ENCODE measurements around the gene CTNNA3.

The CTNNA3 gene

GRCh38 chr10:66025186-66025585 is 1670.8 kb downstream of the CTNNA3 start:
- H4K20me1 ChIP-seq (ENCODE audit: insufficient read depth, low read length, poor library complexity, severe bottlenecking): no peaks in the 10 kb centered on the region
- H3K9me2 ChIP-seq (replicated peaks; ENCODE audit: low read depth, low read length): no peaks in the 10 kb centered on the region
- H3K4me1 ChIP-seq (ENCODE audit: insufficient read depth, low read length, poor library complexity, severe bottlenecking): no peaks in the 10 kb centered on the region
- H3K36me3 ChIP-seq (ENCODE audit: insufficient read depth, low read length): no peaks in the 10 kb centered on the region
- H3K9ac ChIP-seq (ENCODE audit: low read depth, low read length, poor library complexity, severe bottlenecking): no peak overlapping the region
- TF ChIP-seq, protein P1, sequence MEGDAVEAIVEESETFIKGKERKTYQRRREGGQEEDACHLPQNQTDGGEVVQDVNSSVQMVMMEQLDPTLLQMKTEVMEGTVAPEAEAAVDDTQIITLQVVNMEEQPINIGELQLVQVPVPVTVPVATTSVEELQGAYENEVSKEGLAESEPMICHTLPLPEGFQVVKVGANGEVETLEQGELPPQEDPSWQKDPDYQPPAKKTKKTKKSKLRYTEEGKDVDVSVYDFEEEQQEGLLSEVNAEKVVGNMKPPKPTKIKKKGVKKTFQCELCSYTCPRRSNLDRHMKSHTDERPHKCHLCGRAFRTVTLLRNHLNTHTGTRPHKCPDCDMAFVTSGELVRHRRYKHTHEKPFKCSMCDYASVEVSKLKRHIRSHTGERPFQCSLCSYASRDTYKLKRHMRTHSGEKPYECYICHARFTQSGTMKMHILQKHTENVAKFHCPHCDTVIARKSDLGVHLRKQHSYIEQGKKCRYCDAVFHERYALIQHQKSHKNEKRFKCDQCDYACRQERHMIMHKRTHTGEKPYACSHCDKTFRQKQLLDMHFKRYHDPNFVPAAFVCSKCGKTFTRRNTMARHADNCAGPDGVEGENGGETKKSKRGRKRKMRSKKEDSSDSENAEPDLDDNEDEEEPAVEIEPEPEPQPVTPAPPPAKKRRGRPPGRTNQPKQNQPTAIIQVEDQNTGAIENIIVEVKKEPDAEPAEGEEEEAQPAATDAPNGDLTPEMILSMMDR (conservative IDR thresholded peaks at IDR 0.05; ENCODE audit: low read length): no peak
- TF ChIP-seq EZH2phosphoT487 (IDR thresholded peaks at IDR 0.05; ENCODE audit: borderline replicate concordance): no peak
- H3K4me2 ChIP-seq (ENCODE audit: low read depth, low read length, poor library complexity, severe bottlenecking): no peak overlapping the region
- no peaks in the 10 kb centered on the region for H3F3A ChIP-seq (ENCODE audit: low read depth)
- no peak overlapping the region for H2AFZ ChIP-seq (ENCODE audit: low read length)
- no peaks in the 10 kb centered on the region for H3K9me3 ChIP-seq (ENCODE audit: insufficient read depth, low read depth, low read length)
- no peaks in the 10 kb centered on the region for H3K79me2 ChIP-seq (ENCODE audit: insufficient read depth, low read length)
- no peak overlapping the region for H3K4me3 ChIP-seq (ENCODE audit: low read length, poor library complexity, severe bottlenecking)
- H3K27me3 ChIP-seq (ENCODE audit: insufficient read depth, low read length, poor library complexity, severe bottlenecking): no peaks in the 10 kb centered on the region

DNA sequence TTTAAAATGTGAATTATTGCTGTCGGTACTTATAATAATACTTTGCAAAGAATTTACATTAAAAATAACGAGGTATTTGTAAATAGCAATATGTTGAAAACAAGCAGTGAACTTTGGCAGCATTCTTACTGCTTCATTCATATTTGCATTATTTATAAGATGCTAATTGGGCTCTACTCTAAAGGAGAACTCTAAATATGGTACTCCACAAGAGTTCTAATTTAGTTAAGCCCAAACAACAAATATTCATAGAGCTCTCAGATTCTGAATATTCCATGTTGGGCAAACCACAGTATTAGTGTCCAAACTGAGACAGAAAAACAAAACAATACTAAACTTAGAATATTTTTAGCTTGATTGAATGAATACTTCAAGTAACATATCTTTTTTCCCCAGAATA is 1674.6 kb downstream of the CTNNA3 start:
- Histone ChIP-seq H3K9me3 (ENCODE audit: insufficient read depth, low read depth, low read length) (no peaks in the 10 kb centered on the region), H3F3A (ENCODE audit: low read depth) (no peaks in the 10 kb centered on the region), H3K79me2 (ENCODE audit: insufficient read depth, low read length) (no peaks in the 10 kb centered on the region)

GRCh38 chr10:66008221-66008620 is 1687.8 kb downstream of the CTNNA3 start:
- H3F3A ChIP-seq (ENCODE audit: low read depth): no peaks in the 10 kb centered on the region
- H3K4me2 ChIP-seq (ENCODE audit: low read depth, low read length, poor library complexity, severe bottlenecking): no peak overlapping the region
- no peak overlapping the region for H3K4me3 ChIP-seq (ENCODE audit: low read length, poor library complexity, severe bottlenecking)
- no peaks in the 10 kb centered on the region for H3K36me3 ChIP-seq (ENCODE audit: insufficient read depth, low read length)
- no peaks in the 10 kb centered on the region for H3K9me3 ChIP-seq (ENCODE audit: insufficient read depth, low read depth, low read length)
- H3K27me3 ChIP-seq (ENCODE audit: insufficient read depth, low read length, poor library complexity, severe bottlenecking): no peaks in the 10 kb centered on the region
- H3K9ac ChIP-seq (ENCODE audit: low read depth, low read length, poor library complexity, severe bottlenecking): no peak overlapping the region
- H3K4me1 ChIP-seq (ENCODE audit: insufficient read depth, low read length, poor library complexity, severe bottlenecking): no peaks in the 10 kb centered on the region
- no peaks in the 10 kb centered on the region for H3K79me2 ChIP-seq (ENCODE audit: insufficient read depth, low read length)
- no peak for TF ChIP-seq EZH2phosphoT487 (IDR thresholded peaks at IDR 0.05; ENCODE audit: borderline replicate concordance)
- TF ChIP-seq, protein P1 (conservative IDR thresholded peaks at IDR 0.05; ENCODE audit: low read length): no peak
- H4K20me1 ChIP-seq (ENCODE audit: insufficient read depth, low read length, poor library complexity, severe bottlenecking): no peaks in the 10 kb centered on the region
- no peak overlapping the region for H2AFZ ChIP-seq (ENCODE audit: low read length)
- H3K9me2 ChIP-seq (replicated peaks; ENCODE audit: low read depth, low read length): no peaks in the 10 kb centered on the region

More for the DNA sequence above, 1674.6 kb downstream of the CTNNA3 start:
- Histone ChIP-seq H3K4me2 (ENCODE audit: low read depth, low read length, poor library complexity, severe bottlenecking) (no peak overlapping the region), H2AFZ (ENCODE audit: low read length) (no peak overlapping the region), H3K9me2 (replicated peaks; ENCODE audit: low read depth, low read length) (no peaks in the 10 kb centered on the region), H3K27me3 (ENCODE audit: insufficient read depth, low read length, poor library complexity, severe bottlenecking) (no peaks in the 10 kb centered on the region), H4K20me1 (ENCODE audit: insufficient read depth, low read length, poor library complexity, severe bottlenecking) (no peaks in the 10 kb centered on the region), H3K4me1 (ENCODE audit: insufficient read depth, low read length, poor library complexity, severe bottlenecking) (no peaks in the 10 kb centered on the region), H3K36me3 (ENCODE audit: insufficient read depth, low read length) (no peaks in the 10 kb centered on the region), H3K4me3 (ENCODE audit: low read length, poor library complexity, severe bottlenecking) (no peak overlapping the region), H3K9ac (ENCODE audit: low read depth, low read length, poor library complexity, severe bottlenecking) (no peak overlapping the region)
- TF ChIP-seq, protein P1 (conservative IDR thresholded peaks at IDR 0.05; ENCODE audit: low read length): no peak
- TF ChIP-seq EZH2phosphoT487 (IDR thresholded peaks at IDR 0.05; ENCODE audit: borderline replicate concordance): no peak
